A549 treated with AZD9567 at 1 μM for 4 hours (cell line): Measurements from ENCODE around the gene CLEC4D. TPM values are rescaled to one million over a fixed set of nuclear protein-coding genes. Genes with fewer than 3 reads are reported as not detected.

Experiments used
- total RNA-seq: library from RNA; stranded (reverse); fragments of 200-300 nt; extraction: Qiagen RNA extraction; gene quantifications from 5 replicates; pipeline ENCODE4 v1.2.3, GENCODE V29; 2022; ENCODE audit not compliant: insufficient read depth

The CLEC4D gene
- total RNA-seq, result not detected in 5 replicates

GRCh38 chr12:8513256-8513655, at the start of gene CLEC4D:
Gene CLEC4D (plus strand): TSS chr12:8513503. CDS start chr12:8513733, 230 bp downstream.

GRCh38 chr12:8540831-8541230, 27.5 kb downstream of the CLEC4D start, which contains the start of gene CLEC4E:
Gene CLEC4E (minus strand): TSS chr12:8540905. CDS start chr12:8540797, 108 bp downstream.

Other genes starting within 250 kb of the CLEC4D start
- not detected in 5 replicates for gene CLEC6A, start 57.5 kb upstream of the CLEC4D start, total RNA-seq
- 0.22 to 0.80 TPM (median 0.40 TPM) in 4 of 5 replicates, not detected in the other for gene CLEC4E, start 27.4 kb downstream of the CLEC4D start, total RNA-seq
- gene AICDA, start 99.4 kb downstream of the CLEC4D start, total RNA-seq, result 0.07 to 0.16 TPM (median 0.14 TPM) in 4 of 5 replicates, not detected in the other
- 0.03 to 0.32 TPM (median 0.14 TPM) in 4 of 5 replicates, not detected in the other for gene MFAP5, start 149.3 kb downstream of the CLEC4D start, total RNA-seq
- gene RIMKLB, start 184.5 kb downstream of the CLEC4D start, total RNA-seq, result 16.7 to 19.5 TPM (median 17.4 TPM) in 5 replicates